GM12878 (cell line): ENCODE measurements around the gene LMO2. TPM values are rescaled to one million over a fixed set of nuclear protein-coding genes. Genes with fewer than 3 reads are reported as not detected.

Source experiments
- ATF7 ChIP-seq: fragments of 450-650 bp; IDR thresholded peaks from 2 replicates; pipeline ENCODE4 v1.6.1; 2016; ENCODE audit warnings: low read depth, mild to moderate bottlenecking
- BHLHE40 ChIP-seq, 2 experiments: fragments of 450-650 bp in 1 of 2; IDR thresholded peaks; 2 replicates each; pipeline ENCODE4 v1.6.1; 2011 to 2017; ENCODE audit warnings: low read depth in 2 of 2, borderline replicate concordance in 1 of 2, improper control_type of control experiment in 1 of 2, low read length in 1 of 2, mild to moderate bottlenecking in 1 of 2
- CREM ChIP-seq: IDR thresholded peaks from 2 replicates; pipeline ENCODE4 v1.6.1; 2014; ENCODE audit warnings: antibody characterized with exemption, low read depth
- DPF2 ChIP-seq: fragments of 450-650 bp; IDR thresholded peaks from 2 replicates; pipeline ENCODE4 v1.6.1; 2017; ENCODE audit warnings: mild to moderate bottlenecking
- EGR1 ChIP-seq, 2 experiments: IDR thresholded peaks; 1 replicate in 1 of 2; 2 replicates in 1 of 2; pipeline ENCODE4 v1.6.1; 2011 to 2012; ENCODE audit warnings: low read depth in 2 of 2, low read length in 2 of 2, borderline replicate concordance in 1 of 2, mild to moderate bottlenecking in 1 of 2, moderate library complexity in 1 of 2
- EP300 ChIP-seq, 2 experiments: fragments of 150-350 bp in 1 of 2; IDR thresholded peaks; 2 replicates each; pipeline ENCODE4 v1.6.1; 2011 to 2012; ENCODE audit warnings: low read depth in 2 of 2, low read length in 2 of 2, borderline replicate concordance in 1 of 2, improper control_type of control experiment in 1 of 2, inconsistent platforms in 1 of 2; ENCODE audit not compliant: control insufficient read depth in 1 of 2
- ETV6 ChIP-seq, 2 experiments: fragments of 450-650 bp in 1 of 2; IDR thresholded peaks in 1 of 2; conservative IDR thresholded peaks in 1 of 2; 2 replicates each; pipeline ENCODE4 v1.6.1; 2014; ENCODE audit warnings: antibody characterized with exemption in 1 of 2, borderline replicate concordance in 1 of 2, low read depth in 1 of 2, mild to moderate bottlenecking in 1 of 2, moderate library complexity in 1 of 2
- IKZF2 ChIP-seq, 2 experiments: fragments of 450-650 bp; IDR thresholded peaks; 2 replicates each; pipeline ENCODE4 v1.6.1; 2017; ENCODE audit warnings: mild to moderate bottlenecking in 2 of 2, moderate library complexity in 2 of 2
- IRF4 ChIP-seq: IDR thresholded peaks from 2 replicates; pipeline ENCODE4 v1.6.1; 2011; ENCODE audit warnings: low read depth, low read length
- JUNB ChIP-seq: IDR thresholded peaks from 2 replicates; pipeline ENCODE4 v1.6.1; 2016; ENCODE audit warnings: antibody characterized with exemption, mild to moderate bottlenecking
- LARP7 ChIP-seq: fragments of 450-650 bp; IDR thresholded peaks from 2 replicates; pipeline ENCODE4 v1.6.1; 2017; ENCODE audit warnings: mild to moderate bottlenecking
- MTA2 ChIP-seq: fragments of 450-650 bp; IDR thresholded peaks from 2 replicates; pipeline ENCODE4 v1.6.1; 2016; ENCODE audit warnings: low read depth, mild to moderate bottlenecking, moderate library complexity
- MTA3 ChIP-seq: IDR thresholded peaks from 2 replicates; pipeline ENCODE4 v1.6.1; 2012; ENCODE audit warnings: low read length, inconsistent platforms, borderline replicate concordance
- PAX8 ChIP-seq: fragments of 450-650 bp; IDR thresholded peaks from 2 replicates; pipeline ENCODE4 v1.6.1; 2017; ENCODE audit warnings: mild to moderate bottlenecking, moderate library complexity
- POLR2A ChIP-seq: IDR thresholded peaks from 2 replicates; pipeline ENCODE4 v1.6.1; 2011; ENCODE audit warnings: low read depth, mild to moderate bottlenecking, low read length
- POU2F2 ChIP-seq: IDR thresholded peaks from 3 replicates; pipeline ENCODE4 v1.6.1; 2011; ENCODE audit warnings: low read depth, mild to moderate bottlenecking, low read length, borderline replicate concordance
- RAD51 ChIP-seq: fragments of 450-650 bp; IDR thresholded peaks from 2 replicates; pipeline ENCODE4 v1.6.1; 2016; ENCODE audit warnings: moderate library complexity, mild to moderate bottlenecking, inconsistent platforms
- RUNX3 ChIP-seq: IDR thresholded peaks from 2 replicates; pipeline ENCODE4 v1.6.1; 2012; ENCODE audit warnings: low read length, inconsistent platforms
- SIN3A ChIP-seq: IDR thresholded peaks from 2 replicates; pipeline ENCODE4 v1.6.1; 2012; ENCODE audit warnings: low read depth, low read length, improper control_type of control experiment
- SP1 ChIP-seq: IDR thresholded peaks from one replicate; pipeline ENCODE4 v1.6.1; 2011; ENCODE audit warnings: low read depth, low read length
- TBL1XR1 ChIP-seq: IDR thresholded peaks from 2 replicates; pipeline ENCODE4 v1.6.1; 2012; ENCODE audit warnings: low read depth, low read length, improper control_type of control experiment
- polyA plus RNA-seq, 11 experiments: library from polyadenylated mRNA; depleted of rRNA in 4 of 11; unstranded in 6 of 11; stranded (reverse) in 5 of 11; fragments of >200 nt; fragmentation: Nextera tagmentation in 4 of 11; fragmentation: Illumina TruSeq in 1 of 11; extraction: Ambion mirVana in 4 of 11; extraction: Trizol in 1 of 11; gene quantifications; 1 replicate in 1 of 11; 2 replicates in 10 of 11; pipeline versions ENCODE4 v1.2.1 to v1.2.3, GENCODE V29; 2011 to 2016; ENCODE audit warnings: inconsistent platforms in 2 of 11, missing spikeins in 2 of 11, low read depth in 1 of 11
- total RNA-seq, 4 experiments: library from RNA; depleted of rRNA in 3 of 4; stranded (reverse); fragments of >200 nt in 3 of 4; fragmentation: Illumina TruSeq in 1 of 4; extraction: Trizol in 1 of 4; gene quantifications; 2 replicates each; pipeline versions ENCODE4 v1.2.1 to v1.2.3, GENCODE V29; 2013 to 2021
- TF ChIP-seq, protein P1 (sequence below): fragments of 450-650 bp; IDR thresholded peaks from 2 replicates; pipeline ENCODE4 v1.6.1; 2016; ENCODE audit warnings: mild to moderate bottlenecking
- TF ChIP-seq, protein P2 (sequence below): fragments of 450-650 bp; IDR thresholded peaks from 2 replicates; pipeline ENCODE4 v1.6.1; 2017; ENCODE audit warnings: mild to moderate bottlenecking, moderate library complexity
- TF ChIP-seq, protein P3 (sequence below): IDR thresholded peaks from 2 replicates; pipeline ENCODE4 v1.6.1; 2011; ENCODE audit warnings: borderline replicate concordance, low read depth, mild to moderate bottlenecking, moderate library complexity, low read length; ENCODE audit not compliant: insufficient read depth, poor library complexity, severe bottlenecking

The LMO2 gene
- total and polyA plus RNA-seq, 10 of the 15 experiments (the other 5 are each of a cell fraction or from before 2014, with no cell fraction given) = 0.29 to 1.9 (median 1.1) TPM; not detected in 1

DNA sequence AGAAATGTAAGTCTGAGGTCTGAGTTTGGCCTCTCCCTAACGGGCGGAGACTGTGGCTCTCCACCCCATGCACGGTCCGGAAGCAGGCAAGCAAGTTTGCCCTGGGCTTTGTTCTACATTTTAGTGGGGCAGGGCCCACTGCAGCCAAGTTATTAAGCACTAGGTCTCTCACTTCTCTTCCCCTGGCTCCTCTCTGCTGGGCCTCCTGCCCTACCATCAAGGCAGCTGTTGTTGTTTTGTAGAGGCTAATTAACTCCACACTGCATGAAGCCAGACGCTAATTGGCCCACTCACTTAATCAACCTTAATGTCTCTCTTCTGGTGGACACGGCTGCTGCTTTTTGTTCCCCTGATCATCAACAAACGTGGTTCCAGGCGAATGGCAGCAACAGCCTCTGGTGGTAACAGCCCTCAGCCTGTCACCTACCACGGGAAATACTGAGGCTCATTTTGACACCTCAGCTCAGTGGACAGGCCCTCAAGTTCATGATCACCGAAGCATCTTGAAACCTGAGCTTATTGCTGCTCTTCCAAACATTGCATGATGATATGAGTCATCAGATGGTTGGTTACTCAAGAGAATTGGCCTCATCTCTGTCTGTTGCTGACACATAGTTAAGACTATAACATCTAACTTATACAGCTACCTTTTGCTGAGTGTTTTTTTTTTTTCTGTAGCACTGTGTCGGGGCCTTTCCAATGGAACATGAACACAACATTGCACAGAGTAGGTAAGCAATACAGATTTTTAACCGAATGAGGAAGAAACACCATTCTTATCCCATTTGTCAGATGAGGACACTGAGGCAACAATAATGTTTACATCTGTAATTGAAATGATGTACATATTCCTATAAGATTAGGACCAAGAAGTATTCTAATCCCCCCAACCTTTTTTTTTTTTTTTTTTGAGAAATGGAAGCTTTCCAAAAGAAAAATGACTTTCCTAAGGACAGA is 20.8 kb upstream of the LMO2 start (continued):
- TF ChIP-seq ETV6 (conservative IDR thresholded peaks at IDR 0.05 in 1 of 2, IDR thresholded peaks at IDR 0.05 in 1 of 2; ENCODE audit: borderline replicate concordance in 1 of 2, low read depth in 1 of 2) (no peak), IRF4 (peak; percentile 68; the same call in 1 of the 2 replicates), POU2F2 (peak; percentile 52; the same call in 1 of the 3 replicates), LARP7 (no peak), ATF7 (0 out of 2 replicates have a peak, but pooled peaks have one; percentile 36), SIN3A (no peak), EGR1 (IDR thresholded peaks at IDR 0.05; ENCODE audit: borderline replicate concordance in 1 of 2, low read depth in 2 of 2, low read length in 2 of 2) (no peak), RAD51 (no peak), JUNB (peak; percentile 77), RUNX3 (peak; percentile 71), EP300 (IDR thresholded peaks at IDR 0.05; ENCODE audit: borderline replicate concordance in 1 of 2, control insufficient read depth in 1 of 2, low read depth in 2 of 2, low read length in 2 of 2) (0 out of 4 replicates have a peak, but pooled peaks have one; percentile 16 to 45), PAX8 (no peak), SP1 (peak; percentile 35), CREM (peak; percentile 42; the same call in 1 of the 2 replicates), BHLHE40 (IDR thresholded peaks at IDR 0.05; ENCODE audit: borderline replicate concordance in 1 of 2, low read depth in 2 of 2, low read length in 1 of 2) (peak in 1 of 2 experiments; percentile 39; a peak in 1 of 4 replicates), DPF2 (0 out of 2 replicates have a peak, but pooled peaks have one; percentile 20), TBL1XR1 (0 out of 2 replicates have a peak, but pooled peaks have one; percentile 43), MTA3 (0 out of 2 replicates have a peak, but pooled peaks have one; percentile 59), IKZF2 (IDR thresholded peaks at IDR 0.05) (peak; percentile 47 to 54; a peak in 3 of 4 replicates), MTA2 (peak; percentile 93), POLR2A (peak; percentile 39; the same call in 1 of the 2 replicates)
- TF ChIP-seq, protein P1, sequence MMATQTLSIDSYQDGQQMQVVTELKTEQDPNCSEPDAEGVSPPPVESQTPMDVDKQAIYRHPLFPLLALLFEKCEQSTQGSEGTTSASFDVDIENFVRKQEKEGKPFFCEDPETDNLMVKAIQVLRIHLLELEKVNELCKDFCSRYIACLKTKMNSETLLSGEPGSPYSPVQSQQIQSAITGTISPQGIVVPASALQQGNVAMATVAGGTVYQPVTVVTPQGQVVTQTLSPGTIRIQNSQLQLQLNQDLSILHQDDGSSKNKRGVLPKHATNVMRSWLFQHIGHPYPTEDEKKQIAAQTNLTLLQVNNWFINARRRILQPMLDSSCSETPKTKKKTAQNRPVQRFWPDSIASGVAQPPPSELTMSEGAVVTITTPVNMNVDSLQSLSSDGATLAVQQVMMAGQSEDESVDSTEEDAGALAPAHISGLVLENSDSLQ = peak; percentile 65
- TF ChIP-seq, protein P2, sequence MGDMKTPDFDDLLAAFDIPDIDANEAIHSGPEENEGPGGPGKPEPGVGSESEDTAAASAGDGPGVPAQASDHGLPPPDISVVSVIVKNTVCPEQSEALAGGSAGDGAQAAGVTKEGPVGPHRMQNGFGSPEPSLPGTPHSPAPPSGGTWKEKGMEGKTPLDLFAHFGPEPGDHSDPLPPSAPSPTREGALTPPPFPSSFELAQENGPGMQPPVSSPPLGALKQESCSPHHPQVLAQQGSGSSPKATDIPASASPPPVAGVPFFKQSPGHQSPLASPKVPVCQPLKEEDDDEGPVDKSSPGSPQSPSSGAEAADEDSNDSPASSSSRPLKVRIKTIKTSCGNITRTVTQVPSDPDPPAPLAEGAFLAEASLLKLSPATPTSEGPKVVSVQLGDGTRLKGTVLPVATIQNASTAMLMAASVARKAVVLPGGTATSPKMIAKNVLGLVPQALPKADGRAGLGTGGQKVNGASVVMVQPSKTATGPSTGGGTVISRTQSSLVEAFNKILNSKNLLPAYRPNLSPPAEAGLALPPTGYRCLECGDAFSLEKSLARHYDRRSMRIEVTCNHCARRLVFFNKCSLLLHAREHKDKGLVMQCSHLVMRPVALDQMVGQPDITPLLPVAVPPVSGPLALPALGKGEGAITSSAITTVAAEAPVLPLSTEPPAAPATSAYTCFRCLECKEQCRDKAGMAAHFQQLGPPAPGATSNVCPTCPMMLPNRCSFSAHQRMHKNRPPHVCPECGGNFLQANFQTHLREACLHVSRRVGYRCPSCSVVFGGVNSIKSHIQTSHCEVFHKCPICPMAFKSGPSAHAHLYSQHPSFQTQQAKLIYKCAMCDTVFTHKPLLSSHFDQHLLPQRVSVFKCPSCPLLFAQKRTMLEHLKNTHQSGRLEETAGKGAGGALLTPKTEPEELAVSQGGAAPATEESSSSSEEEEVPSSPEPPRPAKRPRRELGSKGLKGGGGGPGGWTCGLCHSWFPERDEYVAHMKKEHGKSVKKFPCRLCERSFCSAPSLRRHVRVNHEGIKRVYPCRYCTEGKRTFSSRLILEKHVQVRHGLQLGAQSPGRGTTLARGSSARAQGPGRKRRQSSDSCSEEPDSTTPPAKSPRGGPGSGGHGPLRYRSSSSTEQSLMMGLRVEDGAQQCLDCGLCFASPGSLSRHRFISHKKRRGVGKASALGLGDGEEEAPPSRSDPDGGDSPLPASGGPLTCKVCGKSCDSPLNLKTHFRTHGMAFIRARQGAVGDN = no peak
- TF ChIP-seq, protein P3, sequence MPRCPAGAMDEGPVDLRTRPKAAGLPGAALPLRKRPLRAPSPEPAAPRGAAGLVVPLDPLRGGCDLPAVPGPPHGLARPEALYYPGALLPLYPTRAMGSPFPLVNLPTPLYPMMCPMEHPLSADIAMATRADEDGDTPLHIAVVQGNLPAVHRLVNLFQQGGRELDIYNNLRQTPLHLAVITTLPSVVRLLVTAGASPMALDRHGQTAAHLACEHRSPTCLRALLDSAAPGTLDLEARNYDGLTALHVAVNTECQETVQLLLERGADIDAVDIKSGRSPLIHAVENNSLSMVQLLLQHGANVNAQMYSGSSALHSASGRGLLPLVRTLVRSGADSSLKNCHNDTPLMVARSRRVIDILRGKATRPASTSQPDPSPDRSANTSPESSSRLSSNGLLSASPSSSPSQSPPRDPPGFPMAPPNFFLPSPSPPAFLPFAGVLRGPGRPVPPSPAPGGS = no peak
